HG03439 (cell line): Measurements from ENCODE around the gene SRD5A1.
A peak's percentile ranks its signal among the peaks of the same experiment; 100 is the strongest.

Experiments
- ATAC-seq: cut with Tn5 transposase; IDR thresholded peaks from one replicate; pipeline ENCODE4 v1.9.1; 2021; ENCODE audit warnings: mild to moderate bottlenecking, moderate library complexity; ENCODE audit not compliant: unreplicated experiment

Gene SRD5A1, protein sequence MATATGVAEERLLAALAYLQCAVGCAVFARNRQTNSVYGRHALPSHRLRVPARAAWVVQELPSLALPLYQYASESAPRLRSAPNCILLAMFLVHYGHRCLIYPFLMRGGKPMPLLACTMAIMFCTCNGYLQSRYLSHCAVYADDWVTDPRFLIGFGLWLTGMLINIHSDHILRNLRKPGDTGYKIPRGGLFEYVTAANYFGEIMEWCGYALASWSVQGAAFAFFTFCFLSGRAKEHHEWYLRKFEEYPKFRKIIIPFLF

GRCh38 chr5:6632888-6633468 is at the start of gene SRD5A1, which contains the start of gene NSUN2:
TSS of gene SRD5A1 (plus strand) at chr5:6633440. CDS start at chr5:6633577, 137 bp downstream.
TSS of gene NSUN2 (minus strand) at chr5:6633044. CDS start at chr5:6632979, 65 bp downstream.
- peak; percentile 92 for ATAC-seq

DNA sequence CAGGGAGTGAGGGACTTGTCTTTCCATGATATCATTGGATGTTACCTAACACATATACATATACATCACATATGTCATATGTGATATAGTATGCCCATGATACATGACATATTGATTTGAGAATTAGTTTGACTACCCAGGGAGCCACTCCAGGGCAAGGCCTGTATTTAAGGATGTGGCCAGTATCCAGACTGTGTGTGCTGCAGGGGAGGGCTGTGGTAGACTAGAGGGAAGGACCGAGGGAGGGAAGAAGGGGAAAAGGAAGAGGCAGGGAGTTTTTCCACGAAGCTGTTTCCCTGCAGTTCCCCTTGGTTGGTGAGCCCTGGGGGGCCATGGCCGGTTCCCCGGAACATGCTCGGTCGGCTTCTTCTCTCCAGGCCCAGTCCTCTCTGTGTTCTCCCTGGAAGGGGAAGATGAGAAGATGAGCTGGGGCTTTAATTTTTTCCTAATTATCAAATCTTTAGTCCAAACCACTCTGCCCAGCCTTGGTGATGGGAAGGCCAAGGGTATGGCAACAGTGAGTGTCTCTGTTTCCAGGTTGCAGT is 49.1 kb upstream of the SRD5A1 start:
- no peak for ATAC-seq

GRCh38 chr5:6584727-6585126 is 48.5 kb upstream of the SRD5A1 start:
- no peak for ATAC-seq

DNA sequence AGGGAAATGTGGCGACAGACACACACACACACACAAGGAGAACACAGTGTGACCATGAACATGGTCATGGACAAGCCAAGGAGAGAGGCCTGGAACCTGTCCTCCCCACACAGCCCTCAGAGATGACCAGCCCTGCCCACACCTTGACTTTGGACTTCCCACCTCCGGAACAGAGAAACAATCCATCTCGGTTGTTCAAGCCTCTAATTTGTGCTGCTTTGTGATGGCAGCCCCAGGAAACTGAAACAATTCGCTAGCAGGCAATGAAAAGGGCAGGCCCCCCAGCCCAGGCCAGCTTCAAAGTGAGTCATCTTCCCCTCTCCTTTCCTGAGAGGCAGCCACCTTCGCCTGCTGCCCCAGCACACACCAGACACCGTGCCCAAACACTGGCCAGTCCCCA is 48.1 kb upstream of the SRD5A1 start:
- no peak for ATAC-seq

GRCh38 chr5:6585939-6586646 is 47.1 kb upstream of the SRD5A1 start:
- ATAC-seq, result no peak

DNA sequence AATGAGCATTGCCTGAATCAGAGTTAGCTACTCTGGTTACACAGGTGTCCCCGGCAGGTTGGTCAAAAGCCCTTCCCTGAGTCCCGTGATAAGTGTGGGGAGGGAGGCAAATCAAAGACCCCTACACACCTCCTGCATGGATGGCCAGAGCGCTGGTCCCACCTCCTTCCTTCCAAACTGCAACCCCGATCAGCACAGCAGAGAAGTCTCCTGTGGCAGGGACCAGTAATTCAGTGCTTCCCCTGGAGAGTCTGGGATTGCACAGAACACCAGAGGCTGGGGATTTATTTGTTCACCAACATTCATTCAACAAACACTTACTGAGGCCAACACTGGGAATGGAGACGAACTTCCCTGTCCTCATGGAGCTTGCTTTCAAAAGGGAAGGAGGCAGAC is 46.6 kb upstream of the SRD5A1 start:
- no peak for ATAC-seq

GRCh38 chr5:6587171-6587570 is 46.1 kb upstream of the SRD5A1 start:
- ATAC-seq, result no peak

DNA sequence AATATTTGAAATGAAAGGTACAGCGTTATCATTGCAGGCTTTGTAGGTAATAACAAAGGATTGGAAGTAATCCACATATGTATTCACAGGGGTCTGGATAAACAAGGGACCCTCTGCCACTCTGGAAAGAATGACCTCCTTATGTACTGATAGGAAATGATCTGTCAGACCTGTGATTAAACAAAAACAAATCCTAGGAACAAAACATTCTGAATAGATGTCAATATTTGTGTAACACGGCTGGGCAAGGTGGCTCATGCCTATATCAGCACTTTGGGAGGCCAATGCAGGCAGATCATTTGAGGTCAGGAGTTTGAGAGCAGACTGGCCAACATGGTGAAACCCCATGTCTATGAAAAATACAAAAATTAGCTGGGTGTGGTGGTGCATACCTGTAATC is 42.7 kb upstream of the SRD5A1 start:
- ATAC-seq, result no peak

DNA sequence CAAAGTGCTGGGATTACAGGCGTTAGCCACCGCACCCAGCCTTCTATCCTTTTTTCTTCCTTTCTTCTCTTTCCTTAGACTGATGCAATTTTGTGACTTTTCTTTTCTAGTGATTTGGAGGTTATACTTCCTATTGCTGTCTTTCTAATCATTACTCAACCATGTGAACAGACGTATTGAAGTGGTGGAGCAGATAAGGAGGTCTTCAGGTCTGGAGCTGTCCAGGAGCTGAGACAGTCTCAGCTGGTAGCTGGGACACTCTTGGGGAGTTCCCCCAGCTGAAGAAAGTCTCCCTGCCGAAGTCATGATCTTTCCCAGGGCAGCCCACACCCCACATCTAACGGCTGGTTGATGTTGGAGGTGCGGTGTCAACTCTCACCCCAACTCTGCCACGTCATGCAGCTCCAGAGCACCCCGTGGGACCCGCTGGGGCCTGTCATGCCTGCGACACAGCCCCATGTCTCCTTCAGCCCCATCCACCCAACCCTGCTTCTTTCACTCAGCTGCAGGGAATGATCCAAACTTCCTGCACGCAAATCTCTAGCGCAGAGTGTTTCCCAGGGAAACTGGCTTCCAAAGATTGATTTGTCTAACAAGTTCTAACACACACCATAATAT is 41.5 kb upstream of the SRD5A1 start:
- no peak for ATAC-seq

DNA sequence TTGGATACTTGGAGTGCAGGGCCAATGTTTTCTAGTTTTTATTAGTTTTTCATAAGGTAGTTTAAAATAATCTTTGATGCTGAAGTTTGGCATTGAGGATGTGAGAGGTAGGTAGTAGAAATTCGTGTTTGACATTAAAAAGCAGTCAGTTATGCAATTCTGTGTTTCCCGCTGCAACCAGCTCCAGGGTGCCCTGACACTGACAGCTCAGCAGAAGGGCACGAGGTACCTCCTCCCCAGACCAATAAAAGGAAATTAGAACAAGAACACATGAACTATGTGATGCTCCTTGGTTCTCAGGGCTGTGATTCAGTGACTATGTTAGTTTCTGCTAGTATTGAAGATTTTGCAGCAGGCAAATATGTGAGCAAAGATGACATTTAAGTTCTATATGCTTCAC is 40.6 kb upstream of the SRD5A1 start:
- ATAC-seq, result no peak

- no peak for ATAC-seq
Observed at GRCh38 chr5:6593148-6594016, 39.9 kb upstream of the SRD5A1 start.

GRCh38 chr5:6594066-6594465 is 39.2 kb upstream of the SRD5A1 start:
- no peak for ATAC-seq

GRCh38 chr5:6595405-6595804 is 37.8 kb upstream of the SRD5A1 start:
- no peak for ATAC-seq

DNA sequence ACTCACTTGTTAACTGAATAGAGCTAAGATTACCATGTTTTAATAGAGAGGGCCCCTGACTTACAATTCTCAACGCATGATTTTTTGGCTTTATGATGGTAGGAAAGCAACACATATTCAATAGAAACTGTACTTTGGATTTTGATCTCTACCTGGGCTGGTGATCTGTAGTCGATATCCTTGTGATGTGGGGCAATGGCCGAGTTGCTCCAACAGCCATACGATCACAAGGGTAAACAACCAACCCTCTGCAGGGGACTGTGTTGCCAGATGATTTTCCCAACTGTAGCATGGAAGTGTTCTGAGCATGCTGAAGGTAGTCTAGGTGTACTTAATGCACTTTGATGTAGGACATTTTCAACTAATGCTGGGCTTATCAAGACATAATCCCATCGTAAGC is 36.9 kb upstream of the SRD5A1 start:
- ATAC-seq, result no peak

DNA sequence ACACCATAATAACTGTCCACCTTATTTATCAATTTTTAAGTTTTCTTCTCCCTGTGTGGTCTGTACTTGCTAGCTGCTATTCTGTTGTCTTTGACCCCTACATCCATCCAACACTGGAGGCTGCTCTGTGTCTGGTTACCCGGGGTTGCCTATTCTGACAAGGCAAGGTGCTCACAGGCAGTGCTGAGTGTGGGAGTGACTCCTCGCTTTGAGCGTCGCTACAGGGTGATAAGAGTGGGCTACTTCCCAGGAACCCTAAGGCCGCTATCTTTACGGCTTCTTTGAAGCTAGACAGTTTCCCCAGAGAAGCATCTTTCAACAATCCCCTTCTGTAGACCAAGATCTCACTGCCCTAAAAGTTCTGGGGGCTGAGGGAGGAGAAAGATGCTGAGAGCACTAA is 35.7 kb upstream of the SRD5A1 start:
- ATAC-seq, result no peak

- no peak for ATAC-seq
Observed at GRCh38 chr5:6598351-6598900, 34.8 kb upstream of the SRD5A1 start.

DNA sequence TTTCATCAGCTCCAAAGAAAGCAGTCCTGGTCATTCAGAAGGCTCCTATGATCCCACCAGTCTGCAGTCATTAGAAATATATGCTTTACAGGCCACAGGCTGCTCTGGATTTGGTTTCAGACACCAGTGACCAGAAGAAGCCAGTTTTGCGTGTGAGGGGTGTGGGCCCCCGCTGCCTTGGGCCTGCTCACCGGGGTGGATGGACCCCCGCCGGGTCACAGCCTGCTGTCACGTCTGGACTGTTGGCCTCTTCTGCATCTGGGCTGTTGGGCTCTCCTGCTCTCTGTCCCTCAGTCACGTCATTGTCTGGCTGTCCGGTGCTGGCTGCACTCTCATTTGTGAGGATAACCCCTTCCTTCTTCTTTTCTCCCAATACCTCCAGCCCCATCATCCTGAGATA is 33.5 kb upstream of the SRD5A1 start:
- no peak for ATAC-seq

DNA sequence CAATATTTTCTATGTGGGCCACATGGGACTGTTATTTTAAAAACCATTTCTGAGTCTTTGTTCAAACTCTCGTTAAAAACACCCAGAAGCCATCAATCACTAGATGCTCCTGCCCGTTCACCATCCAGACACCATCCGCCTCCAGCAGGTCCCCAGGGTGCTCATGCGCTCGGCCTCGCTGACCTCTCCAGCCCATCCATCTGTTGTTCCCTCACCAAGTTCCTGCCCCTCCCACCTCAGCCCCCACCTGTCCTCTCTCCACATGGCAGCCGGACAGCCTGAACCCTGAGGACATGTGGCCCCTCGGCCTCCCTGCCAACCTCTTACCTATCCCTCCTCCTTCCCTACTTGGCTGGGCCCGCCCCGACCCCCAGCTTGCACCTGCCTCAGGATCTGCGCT is 32.0 kb upstream of the SRD5A1 start:
- no peak for ATAC-seq

GRCh38 chr5:6601816-6602215 is 31.4 kb upstream of the SRD5A1 start:
- no peak for ATAC-seq

- ATAC-seq, result no peak
Observed at GRCh38 chr5:6602441-6602840, 30.8 kb upstream of the SRD5A1 start.
